OCI-M2 (cell line): ENCODE measurements around the gene CCDC9.

Source experiments
- DNase-seq: peaks from one replicate; lab custom pipeline; 2025; ENCODE audit not compliant: unreplicated experiment; lab: John Stamatoyannopoulos, UW

Gene CCDC9

DNA sequence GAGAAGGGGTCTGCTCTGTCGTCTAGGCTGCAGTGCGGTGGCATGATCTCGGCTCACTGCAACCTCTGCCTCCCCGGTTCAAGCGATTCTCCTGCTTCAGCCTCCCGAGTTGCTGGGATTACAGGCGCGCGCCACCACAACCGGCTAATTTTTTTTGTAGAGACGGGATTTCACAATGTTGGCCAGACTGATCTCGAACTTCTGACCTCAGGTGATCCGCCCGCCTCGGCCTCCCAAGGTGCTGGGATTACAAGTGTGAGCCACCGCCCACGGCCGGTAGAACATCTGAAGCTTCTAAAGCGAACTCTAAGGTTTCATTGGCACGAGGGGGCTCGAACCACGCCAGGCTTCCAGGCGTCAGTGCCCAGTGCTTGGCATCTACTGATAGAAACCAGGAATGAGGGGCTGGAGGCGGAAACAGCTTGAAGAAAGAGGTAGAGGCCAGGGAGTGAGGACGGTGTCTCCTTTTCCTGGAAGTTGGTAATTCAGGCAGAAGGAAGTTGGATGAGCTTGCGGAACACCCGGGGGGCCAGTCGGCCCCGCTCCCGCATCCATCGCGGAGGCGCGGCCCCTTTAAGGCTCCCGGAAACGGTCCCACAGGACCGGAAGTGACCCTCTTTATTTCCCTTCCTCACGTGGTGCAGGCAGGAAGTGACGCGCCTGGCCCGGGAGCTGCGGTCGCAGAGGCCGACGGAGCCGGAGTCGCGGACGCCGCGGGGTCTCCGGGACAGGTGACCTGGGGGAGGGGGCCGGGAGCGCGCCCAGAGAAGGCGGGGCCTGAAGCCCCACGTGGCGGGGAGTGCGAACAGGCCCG, at the start of gene CCDC9:
CCDC9 (plus strand) TSS at position 647 of the 814 bp plus-strand sequence. CDS start 1,876 bp downstream, outside the sequence.
- DNase-seq = peak; percentile 69

DNA sequence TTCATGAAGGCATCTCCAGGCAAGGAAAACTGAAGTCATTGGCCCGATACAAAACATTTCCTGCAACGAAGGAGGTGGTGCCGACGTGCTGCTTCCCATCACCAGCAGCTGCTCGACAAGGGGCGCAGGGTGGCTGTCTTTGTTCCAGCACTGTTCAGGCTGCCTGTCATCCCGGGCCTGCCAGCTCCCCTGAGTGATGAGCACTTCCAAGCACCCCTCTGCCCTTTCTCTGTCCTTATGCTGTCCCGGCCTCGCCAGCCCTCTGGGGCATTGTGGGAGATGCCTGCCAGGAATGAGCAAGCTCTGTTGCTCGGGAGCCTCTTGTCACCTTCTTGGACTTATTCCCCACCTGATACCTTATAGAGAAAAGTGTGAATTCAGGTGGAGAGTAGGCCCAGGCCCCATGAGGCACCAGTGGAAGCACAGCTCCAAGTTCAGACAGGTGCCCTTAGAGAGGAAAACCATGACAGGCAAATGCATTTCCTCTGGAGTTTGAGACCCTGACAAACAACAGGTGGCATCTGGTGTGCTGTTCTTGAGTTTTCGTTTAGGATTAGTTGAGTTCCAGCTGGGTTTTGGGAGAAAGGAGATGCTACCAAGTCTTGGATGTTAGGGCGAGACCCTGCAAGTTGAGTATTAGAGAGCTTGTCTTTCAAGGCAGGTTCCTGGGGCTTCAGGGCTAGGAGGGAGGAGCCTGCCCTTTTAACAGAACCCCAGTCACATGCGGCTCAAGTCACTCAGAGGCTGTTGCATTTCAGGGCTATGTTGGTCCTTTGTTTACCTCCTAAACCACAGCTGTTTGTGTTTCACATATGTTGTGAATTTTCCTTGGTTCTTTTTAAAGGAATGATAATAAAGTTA, 46.8 kb upstream of the CCDC9 start:
- DNase-seq = no peak

DNA sequence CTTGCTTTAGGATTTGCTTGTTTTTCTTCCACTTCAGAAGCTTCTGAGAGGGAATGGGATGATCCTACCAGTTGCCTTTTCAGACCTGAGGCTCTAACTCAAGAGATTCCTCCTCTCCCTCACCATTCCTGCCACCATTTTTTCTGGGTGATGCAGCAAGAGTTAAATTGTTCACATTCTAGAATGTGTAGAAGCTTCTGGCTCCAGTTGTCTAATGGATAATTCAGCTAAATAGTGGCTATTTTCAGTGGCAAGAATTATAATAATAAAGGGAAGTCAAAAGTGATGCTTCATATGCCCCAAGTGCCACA, 46.2 kb upstream of the CCDC9 start:
- DNase-seq = no peak

DNA sequence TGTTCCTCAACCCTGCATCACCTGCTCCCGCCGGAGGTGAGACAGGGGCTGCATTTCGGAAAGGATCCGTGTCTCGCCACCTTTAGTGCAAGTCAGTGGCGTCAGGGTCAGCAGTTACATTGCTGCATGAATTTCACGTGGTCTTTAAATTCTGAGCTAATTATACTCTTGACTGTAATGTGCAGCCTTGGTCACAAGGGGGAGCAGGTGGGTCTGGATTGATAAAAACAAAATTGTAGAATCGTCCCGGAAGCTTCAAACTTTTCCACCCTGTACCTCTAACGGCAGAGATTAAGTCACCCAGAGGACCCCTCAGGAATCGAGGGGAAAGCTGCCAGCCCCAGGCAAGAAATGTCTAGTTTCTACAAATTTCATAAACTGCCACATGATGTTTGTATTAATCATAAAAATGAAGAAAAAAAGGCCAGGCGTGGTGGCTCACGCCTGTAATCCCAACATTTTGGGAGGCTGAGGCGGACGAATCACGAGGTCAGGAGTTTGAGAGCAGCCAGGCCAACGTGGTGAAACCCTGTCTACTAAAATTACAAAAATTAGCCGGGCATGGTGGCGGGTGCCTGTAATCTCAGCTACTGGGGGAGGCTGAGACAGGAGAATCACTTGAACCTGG, 45.5 kb upstream of the CCDC9 start:
- DNase-seq = peak; percentile 83

DNA sequence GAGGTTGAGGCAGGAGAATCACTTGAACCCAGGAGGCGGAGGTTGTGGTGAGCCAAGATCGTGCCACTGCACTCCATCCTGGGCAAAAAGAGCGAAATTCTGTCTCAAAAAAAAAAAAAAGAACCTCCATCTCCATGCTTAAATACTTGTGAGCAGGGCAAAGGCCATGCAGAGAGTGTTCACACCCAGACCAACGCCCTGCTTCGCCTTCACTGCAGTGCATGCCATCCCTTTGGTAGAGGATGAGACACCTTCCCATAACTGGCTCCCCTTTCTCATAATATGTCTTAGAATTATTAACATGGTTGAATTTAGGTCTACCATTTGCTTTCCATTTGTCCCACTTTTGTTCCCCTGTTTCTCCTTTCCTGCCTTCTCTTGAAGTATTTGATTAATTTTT, 40.7 kb upstream of the CCDC9 start:
- no peak for DNase-seq

DNA sequence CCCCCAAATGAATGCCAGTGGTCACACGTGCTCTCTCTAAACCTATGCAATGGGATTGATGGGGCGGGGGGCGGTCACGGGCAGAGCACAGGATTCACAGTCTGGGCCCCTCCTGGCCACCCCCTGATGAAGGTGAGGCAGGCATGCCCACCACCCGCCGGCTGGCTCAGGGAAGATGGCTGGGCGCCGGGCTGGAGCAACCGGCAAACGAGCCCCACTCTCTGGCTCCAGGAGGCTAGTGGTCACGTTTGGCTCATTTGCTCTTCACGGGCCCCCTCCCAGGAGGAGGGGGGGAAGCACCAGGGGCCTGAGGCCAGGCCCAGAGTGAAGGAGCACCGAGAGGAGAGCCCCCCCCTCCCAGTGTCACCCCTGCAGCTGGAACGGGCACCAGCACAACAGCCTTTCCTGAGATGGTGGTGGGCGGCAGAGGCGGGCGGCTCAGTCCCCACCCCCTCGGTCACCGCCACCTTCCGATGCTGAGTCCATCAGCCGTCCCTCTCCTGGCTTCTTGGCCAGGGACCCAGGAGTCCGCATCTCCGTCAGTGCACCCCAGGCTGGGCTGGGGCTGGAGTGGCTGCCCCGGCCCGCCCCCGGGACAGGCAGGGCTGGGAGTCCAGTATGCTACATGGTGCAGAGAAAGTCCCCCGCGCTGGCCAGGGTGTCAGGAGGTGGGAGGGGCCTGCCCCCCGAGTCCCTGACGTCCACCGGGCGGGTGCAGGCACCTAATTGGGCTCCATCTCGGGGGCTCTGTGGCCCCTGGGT, 35.1 kb upstream of the CCDC9 start:
- no peak for DNase-seq

- no peak for DNase-seq
These were observed 34.4 kb upstream of the CCDC9 start for GRCh38 chr19:47221890-47222289.

GRCh38 chr19:47225746-47226425, 30.4 kb upstream of the CCDC9 start:
- peak; percentile 64 for DNase-seq

DNA sequence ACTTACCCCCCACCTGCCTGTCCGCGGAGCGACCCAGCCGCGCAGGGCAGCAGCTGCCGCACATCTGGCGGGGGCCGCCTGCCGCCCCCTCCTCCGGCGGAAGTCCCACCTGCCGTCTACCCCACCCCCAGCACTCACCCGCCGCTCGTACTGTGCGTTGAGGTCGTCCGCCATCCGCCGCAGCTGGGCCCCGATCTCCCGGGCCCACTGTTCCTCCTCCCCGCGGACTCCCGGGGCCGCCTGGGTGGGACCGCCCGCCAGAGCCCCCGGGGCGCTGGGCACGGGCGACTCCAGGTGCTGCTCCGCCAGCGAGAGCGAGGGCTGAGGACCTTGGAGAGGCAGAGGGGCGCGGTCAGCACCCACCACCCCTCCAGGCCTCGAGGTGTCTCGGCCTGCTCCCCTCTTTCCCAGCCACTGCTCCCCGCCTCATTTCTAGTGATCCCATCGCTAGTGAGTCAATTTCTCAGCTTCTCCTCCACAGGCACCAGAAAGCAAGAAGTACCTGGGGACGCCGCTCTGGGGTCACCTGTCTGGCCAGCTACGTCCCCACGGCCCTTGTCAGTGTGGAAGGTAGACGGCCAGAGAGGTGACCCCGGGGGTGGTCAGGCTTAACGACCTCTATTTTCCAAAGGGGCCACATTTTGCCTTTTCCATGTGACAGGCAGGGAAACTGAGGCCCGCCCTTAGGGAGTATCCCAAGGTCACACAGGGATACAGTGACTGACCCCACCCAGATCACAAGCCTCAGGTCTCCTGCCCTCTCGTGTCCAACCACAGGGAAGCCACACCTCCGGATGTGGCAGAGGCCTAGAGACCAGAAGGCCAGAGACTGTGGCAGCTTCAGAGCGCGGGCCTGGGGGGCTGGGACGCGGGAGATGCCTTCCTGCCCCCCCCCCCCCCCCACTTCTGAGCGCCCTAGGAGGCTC, 29.6 kb upstream of the CCDC9 start:
- peak; percentile 61 for DNase-seq

- peak; percentile 96 for DNase-seq
These were observed 28.8 kb upstream of the CCDC9 start for GRCh38 chr19:47227352-47228167.

DNA sequence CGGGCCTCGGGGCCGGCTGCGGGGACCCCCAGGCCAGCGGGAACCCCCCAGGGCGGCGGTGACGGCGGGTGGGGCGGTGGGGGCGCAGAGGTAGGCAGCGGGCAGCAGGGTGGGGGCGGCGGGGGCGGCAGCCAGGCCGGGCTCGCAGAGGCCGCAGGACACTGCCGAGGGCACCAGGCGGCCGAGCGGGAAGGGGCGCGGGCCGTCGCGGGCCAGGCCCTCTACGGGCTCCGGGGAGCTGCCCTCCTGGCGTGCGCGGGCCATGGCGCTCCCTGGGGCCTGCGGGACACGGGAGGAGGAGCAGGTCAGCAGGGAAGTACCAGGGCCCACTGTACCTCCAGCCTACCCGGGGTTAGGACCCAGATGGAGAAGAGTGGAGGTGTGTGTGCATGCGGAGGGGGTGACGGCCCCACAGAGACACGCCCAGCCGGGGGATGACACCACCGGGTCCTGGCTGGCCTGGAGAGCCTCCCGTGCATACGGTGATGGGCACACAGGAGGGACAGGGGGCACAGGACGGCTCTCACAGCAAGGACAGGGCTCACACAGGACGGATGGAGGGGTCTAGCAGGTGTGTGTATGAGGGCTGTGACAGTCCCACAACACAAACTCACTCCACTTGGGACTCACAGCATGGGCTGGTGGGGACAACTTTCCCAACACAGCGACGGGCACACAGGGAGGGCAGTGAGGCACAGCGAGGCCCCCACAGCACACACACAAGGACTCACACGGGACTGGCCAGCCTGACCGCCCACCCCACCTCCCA, 28.0 kb upstream of the CCDC9 start:
- DNase-seq = no peak

DNA sequence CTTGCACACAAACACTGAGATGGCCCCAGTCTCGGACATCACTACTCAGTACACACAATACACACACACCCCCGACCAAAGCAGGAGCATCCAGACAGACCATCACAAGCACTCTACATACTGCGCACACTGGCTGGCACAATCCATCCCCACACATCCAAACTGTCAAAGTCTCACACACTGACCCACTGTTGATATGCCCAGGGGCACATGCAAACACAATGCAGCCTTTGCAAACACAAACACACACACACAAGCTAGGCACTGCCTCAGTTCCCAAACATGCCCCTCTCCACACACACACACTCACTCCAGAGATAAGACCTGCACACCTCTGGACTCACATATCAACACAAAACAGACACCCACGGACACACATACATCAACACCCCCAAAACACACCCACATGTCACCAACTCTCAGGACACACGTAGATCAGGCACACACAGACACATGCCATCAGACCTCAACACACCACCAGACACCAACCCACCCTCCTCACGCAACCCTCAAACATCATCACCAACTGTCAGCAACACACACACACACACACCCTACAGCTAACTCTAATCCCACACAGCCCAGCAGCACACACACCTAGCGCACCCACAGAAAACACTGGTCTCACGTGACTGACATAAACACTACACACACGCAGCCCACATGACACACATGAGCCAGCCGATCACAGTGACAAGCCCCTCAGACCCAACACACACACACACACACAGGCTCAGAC, 27.2 kb upstream of the CCDC9 start:
- DNase-seq = no peak

- no peak for DNase-seq
These were observed 26.7 kb upstream of the CCDC9 start for GRCh38 chr19:47229676-47230053.

GRCh38 chr19:47230054-47230920, 26.0 kb upstream of the CCDC9 start:
- DNase-seq = no peak

DNA sequence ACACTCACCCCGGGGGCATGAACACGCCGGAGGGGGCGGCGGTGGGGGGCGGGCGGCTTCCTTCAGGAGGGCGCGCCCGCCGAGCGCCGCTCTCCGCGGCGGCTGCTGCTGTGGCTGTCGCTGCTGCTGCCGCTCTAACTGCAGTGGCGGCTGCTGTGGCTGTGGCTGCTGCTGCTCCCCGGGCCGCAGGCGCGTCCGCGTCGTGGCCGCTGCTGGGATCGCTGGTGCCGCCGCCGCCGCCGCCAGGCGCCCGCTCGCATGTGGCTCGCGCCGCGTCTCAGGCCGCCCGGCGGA, 25.5 kb upstream of the CCDC9 start, which contains the start of gene BBC3:
BBC3 (minus strand) TSS at position 279 of the 294 bp plus-strand sequence. CDS start 2,768 bp downstream, outside the sequence.
- DNase-seq = no peak
